CD4-positive, alpha-beta T cell treated with Interleukin-17A for 4 hours (primary cell): ENCODE data around the gene RUNX1.

Experiments used
- DNase-seq: peaks from one replicate; pipeline ENCODE4 v3.0.0-alpha.2; 2020; ENCODE audit warnings: mixed read lengths

The RUNX1 gene

GRCh38 chr21:34765619-34766018 is 283.5 kb downstream of the RUNX1 start:
- DNase-seq: no peak

GRCh38 chr21:34764715-34765284 is 284.3 kb downstream of the RUNX1 start:
- no peak for DNase-seq

DNA sequence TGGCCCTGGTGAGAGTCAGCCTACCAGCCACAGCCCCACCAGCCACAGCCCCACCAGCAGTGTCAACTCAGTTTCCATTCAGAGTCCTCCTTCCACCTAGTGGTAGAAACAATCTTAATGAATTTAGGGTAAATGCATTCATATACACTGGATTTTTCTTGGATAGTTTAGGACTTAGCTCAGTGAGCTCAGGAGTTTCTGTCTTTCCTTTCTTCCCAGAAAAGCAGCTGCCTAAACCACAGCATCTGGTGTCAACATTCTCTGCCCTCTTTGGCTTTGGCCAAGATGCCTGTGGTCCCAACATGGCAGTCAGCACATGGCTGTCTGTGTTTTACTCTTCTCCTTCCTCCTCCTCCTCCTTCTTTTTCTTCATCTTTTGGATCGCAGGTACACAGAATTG is 286.3 kb downstream of the RUNX1 start:
- DNase-seq: no peak

GRCh38 chr21:34761758-34762330 is 287.3 kb downstream of the RUNX1 start:
- no peak for DNase-seq

GRCh38 chr21:34754690-34755647 is 294.1 kb downstream of the RUNX1 start:
- no peak for DNase-seq

- DNase-seq: no peak
These were observed 300.2 kb downstream of the RUNX1 start for GRCh38 chr21:34748862-34749261.

DNA sequence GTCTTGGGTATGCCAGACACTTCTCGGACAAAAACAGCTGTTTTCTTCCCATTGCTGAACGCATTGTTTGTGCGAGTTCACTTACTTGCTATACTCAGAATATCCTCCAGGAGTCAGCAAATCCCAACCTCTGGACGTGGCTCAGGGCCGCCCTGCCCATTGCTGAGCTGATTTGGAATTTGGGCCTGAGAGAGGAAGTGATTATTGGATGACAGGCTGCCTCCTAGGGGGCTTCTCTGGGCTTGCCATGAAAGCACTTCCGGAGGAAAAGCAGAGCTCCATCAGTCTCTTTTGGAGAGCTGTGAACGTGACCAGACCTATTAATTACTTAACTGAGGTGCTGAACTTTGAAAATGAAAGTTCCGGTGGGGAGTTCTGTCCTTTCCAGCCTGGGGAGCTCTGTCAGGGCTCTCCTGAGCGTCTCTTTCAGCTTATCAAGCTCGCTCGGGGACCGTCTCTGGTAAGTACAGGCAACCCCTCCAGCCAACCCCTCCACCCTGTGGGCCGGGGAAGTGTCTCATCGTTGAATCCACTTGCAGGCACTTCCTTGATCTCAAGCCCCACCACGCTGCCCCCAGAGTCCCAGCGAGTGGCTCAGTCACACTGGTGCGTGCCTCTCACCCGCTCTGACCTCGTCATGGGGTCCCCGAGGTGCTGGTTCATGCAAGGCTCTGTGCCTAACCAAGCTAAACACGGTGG is 303.4 kb downstream of the RUNX1 start:
- DNase-seq: peak; percentile 64

DNA sequence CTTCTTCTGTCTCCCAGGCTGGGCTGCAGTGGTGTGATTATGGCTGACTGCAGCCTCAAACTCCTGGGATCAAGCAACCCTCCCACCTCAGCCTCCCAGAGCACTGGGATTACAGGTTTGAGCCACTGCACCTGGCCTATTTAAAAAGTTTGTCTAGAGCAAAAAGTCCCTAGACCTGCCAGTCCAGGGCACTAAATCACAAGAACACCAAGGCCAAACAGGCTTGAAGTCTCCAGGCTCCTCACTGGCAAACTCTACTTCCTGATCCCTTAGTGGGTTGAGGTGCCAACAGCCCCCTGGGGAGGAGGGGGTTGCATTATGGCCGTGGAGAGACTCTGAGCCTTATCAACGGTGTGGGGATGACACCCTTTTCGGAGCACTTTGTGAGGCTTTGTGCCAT is 304.3 kb downstream of the RUNX1 start:
- no peak for DNase-seq

DNA sequence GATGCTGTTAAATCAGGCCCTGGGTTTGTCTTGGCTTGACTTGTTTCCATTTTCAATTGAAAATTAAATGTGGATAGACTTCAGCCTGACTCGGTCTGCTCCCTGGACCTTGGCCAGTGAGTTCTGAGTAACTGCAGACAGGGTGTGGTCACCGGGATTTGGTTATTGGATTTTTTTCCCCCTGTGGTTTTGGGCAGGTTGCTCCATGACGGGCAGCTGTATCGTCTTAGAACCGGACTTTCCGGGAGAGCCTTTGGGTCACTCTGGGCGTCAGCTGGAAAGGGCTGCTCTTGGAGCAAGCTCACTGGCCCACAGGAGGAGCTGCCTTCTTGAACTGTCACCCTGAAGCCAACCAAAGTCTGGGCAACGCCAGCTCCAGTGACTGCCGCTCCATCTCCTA is 305.3 kb downstream of the RUNX1 start:
- no peak for DNase-seq

- DNase-seq: no peak
These were observed 305.8 kb downstream of the RUNX1 start for GRCh38 chr21:34743285-34743684.

GRCh38 chr21:34740198-34740597 is 308.9 kb downstream of the RUNX1 start:
- no peak for DNase-seq
